Fibroblast of skin of left quadriceps (primary cell): ENCODE data around the gene UBXN4.
A peak's percentile ranks its signal among the peaks of the same experiment; 100 is the strongest.
"Not testable (repeated sequence)": the region's sequence is repeated elsewhere in the genome, so short reads cannot be mapped to it uniquely, and the experiment has no call there.

Experiments used
- DNase-seq, 2 experiments: peaks; one replicate each; pipeline ENCODE4 v3.0.0-alpha.2; 2013; ENCODE audit warnings: low read depth in 2 of 2

The UBXN4 gene

DNA sequence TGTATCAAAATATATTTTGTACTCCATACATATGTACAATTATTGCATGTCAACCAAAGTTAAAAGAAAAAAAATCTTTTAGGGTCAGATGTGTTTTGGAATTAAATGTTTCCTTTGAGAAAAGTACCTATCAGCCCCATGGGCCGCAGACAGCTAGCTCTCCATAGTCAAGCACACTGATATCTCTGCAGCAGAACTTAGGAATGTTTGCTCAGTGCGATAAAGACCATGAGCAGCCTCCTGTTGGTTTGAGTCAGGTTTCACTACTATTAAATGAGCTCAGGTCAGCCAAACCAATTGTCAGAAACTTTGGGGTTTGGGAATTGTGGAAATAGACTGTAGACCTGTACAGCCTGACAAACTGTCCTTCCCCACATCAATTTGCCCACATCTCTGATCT lies 61.6 kb downstream of the UBXN4 start:
- no peak for DNase-seq

DNA sequence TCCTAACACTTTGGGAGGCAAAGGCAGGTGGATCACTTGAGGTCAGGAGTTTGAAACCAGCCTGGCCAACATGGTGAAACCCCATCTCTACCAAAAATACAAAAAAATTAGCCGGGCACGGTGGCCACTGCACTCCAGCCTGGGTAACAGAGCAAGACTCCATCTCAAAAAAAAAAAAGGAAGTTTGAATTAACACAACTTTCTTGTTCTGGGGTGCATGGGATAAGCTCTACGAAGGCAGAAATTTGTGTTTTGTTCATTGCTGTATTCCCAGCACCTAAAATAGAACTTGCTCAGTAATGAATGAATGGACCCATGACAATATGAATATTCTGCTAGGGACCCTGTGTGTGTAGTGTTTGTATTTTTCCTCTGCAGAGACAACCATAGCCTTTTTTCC lies 66.2 kb downstream of the UBXN4 start:
- not testable (repeated sequence) for DNase-seq

DNA sequence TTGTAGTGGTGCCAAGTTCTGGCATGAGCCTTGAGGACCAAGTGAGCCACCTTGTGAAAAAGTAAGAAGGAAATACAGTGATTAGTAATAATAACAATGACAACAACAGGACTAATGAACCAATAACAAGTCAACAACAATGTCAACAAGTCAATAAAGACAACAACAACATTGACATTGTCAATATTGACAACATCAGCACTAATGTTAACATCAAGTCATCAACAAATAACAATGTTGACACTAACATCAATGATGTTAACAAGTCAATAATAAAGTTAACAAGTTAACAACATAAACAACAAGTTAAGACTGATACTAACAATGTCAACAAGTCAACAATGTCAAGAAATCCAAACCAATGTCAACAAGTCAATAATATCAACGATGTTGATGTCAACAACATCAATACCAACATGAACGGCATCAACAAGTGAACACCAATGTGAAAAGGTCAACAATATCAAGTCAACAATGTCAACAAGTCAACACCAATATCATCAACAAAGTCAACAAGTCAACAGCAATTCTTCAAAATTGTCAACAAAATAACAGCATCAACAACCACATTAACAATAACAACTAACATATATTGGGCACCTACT lies 71.4 kb downstream of the UBXN4 start:
- DNase-seq = no peak

GRCh38 chr2:135815269-135815668 lies 73.6 kb downstream of the UBXN4 start:
- DNase-seq = no peak

- no peak for DNase-seq
These were observed 75.8 kb downstream of the UBXN4 start for GRCh38 chr2:135817466-135817865.

DNA sequence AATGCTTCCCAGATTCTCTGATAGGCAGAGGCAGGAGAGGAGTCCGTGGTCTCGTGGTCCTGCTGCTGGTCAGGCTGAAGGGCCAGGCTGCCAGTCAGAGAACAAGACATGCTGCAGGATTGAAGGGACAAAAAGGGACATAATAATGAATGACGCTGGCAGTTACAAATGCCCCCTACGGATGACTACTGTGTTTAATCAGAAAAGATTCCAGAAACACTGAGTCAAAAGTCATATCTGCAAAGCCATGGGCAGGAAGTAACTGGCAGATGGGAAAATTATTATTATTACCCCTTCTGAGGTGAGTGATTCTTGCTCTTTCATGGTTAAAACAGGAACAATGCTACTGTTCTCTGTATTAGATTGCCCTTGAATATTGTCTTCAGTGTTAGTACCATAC lies 76.3 kb downstream of the UBXN4 start:
- no peak for DNase-seq

- DNase-seq = no peak
These were observed 77.4 kb downstream of the UBXN4 start for GRCh38 chr2:135818937-135819610.

DNA sequence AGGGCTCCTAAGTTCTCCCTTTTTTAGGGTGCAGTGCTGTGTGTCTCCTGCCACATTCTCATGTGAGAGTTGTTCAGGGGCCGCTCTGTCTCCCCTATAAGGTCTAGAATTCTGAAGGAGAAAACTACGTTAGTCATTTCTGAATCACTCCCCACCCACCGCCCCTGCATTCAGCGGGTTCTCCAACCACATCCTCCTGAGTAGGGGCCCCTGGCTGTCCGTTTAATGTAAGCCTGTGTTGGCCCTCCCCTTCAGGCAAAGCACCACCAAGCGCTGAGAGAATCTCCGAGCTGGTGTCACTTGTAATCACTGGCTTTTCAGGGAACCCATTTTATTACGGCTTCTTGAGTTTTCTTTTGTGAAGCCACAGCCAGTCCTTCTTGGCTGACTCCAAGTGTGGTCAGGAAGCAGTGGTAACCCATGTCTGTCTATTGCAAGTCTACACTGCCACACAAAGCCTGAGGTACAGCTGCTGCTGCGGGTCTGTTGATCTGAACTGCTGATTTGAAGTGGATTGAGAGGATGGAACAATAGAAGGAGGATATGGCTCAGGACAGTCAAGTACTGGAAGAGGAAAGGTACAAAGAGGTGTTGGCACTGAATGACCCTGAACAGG lies 78.5 kb downstream of the UBXN4 start:
- peak; percentile 15 to 22 for DNase-seq

GRCh38 chr2:135821190-135821589 lies 79.5 kb downstream of the UBXN4 start:
- no peak for DNase-seq

DNA sequence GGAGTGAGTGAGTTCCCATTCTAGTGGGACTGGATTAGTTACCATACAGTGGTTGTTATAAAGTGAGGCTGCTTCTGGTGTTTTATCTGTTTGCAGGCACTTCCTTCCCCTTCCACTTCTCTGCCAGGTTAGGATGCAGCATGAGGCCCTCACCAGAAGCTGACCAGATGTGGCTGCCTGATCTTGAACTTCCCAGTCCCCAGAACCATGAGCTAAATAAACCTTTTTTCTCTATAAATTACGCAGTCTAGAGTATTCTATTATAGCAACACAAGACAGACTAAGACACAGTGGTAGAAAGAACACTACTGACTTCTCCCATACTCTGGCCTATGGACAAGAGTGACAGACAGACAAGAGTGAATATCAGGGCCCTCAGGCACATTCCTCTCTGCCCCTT lies 81.2 kb downstream of the UBXN4 start:
- no peak for DNase-seq

GRCh38 chr2:135825131-135825530 lies 83.5 kb downstream of the UBXN4 start:
- no peak for DNase-seq

DNA sequence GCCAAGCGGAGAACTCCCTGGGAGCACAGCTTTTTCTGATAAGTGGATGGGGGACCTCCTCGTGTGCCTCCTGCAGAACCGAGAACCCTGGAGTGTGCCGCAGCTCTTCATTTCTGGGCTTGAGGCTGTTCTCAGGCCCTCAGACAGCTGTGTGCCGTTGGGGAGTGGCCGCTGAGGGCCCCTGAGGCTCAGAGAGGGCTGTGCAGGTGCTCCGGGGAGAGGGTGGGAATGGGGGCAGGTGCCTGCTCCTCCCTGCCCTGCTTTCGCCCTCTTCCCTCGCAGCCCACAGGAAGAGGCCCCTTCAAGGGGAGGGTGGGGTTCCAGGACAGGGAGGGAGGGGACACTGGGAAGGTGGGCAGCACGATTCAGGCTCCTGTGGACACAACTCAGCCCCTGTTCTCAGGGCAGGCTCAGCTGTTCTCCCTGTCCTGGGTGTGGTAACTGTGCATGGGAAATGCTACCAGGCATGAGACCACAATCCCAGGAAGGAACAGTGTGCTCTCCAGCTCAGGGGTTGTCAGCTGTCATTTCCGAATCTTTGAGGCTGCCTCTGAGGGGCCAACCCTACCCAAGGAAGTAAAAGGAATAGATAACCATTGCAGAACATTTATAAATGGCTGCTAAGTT lies 84.0 kb downstream of the UBXN4 start:
- no peak for DNase-seq

- no peak for DNase-seq
These were observed 84.9 kb downstream of the UBXN4 start for GRCh38 chr2:135826544-135826943.

DNA sequence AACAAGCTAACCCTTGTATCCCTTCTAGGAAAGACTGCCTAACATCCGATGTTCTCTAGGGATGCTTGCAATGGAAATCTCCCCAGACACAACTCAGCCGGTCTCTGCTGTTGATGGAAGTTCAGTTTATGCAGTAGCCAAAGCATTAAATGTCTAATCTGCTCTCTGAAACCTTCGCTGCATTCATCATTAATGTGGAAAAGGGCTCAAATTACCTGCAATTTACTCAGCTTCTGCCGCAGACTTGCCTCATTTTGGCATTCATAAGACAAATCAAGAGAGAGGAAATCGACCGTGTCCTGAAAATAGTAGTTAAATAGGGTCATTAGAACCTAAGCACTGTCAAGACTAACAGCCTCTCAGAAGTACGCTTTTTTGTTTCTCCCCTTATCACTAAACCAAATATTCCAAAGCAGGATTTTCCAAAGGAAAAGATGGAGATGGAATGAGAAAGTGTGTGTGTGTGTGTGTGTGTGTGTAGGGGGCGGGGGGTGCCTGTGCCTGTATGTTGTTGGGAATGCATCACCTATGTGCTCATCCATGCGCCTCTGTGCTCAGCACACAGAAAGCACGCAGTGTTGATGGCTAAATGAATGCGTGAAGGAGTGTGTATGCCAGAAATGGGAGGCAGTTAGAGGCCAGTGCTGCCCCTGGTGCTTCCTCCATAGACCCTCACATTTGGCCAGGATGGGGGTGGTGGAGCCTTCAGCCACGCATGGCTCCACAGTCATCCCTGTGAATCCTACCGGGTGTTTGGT lies 87.9 kb downstream of the UBXN4 start:
- DNase-seq = no peak

- DNase-seq = no peak
These were observed 89.6 kb downstream of the UBXN4 start for GRCh38 chr2:135831180-135831812.

GRCh38 chr2:135832891-135833290 lies 91.2 kb downstream of the UBXN4 start:
- DNase-seq = no peak
